Rectal smooth muscle tissue (tissue), 1 donor: ENCODE data around the gene ITPKC.
A peak's percentile ranks its signal among the peaks of the same experiment; 100 is the strongest.
"Not testable (repeated sequence)": the region's sequence is repeated elsewhere in the genome, so short reads cannot be mapped to it uniquely, and the experiment has no call there.

Experiments
- H3K27ac ChIP-seq: one replicate; pipeline ENCODE4 v1.7.0; 2013; ENCODE audit warnings: low read depth, low read length, inconsistent platforms
- H3K27me3 ChIP-seq: one replicate; pipeline ENCODE4 v1.7.0; 2013; ENCODE audit warnings: low read length; ENCODE audit not compliant: control insufficient read depth, insufficient read depth
- H3K36me3 ChIP-seq: one replicate; pipeline ENCODE4 v1.7.0; 2013; ENCODE audit warnings: low read length; ENCODE audit not compliant: control insufficient read depth, insufficient read depth
- H3K4me1 ChIP-seq: one replicate; pipeline ENCODE4 v1.7.0; 2013; ENCODE audit warnings: low read length; ENCODE audit not compliant: control insufficient read depth, insufficient read depth
- H3K4me3 ChIP-seq: one replicate; pipeline ENCODE4 v1.7.0; 2013; ENCODE audit warnings: low read length
- H3K9ac ChIP-seq: one replicate; pipeline ENCODE4 v1.7.0; 2013; ENCODE audit warnings: low read length

ITPKC gene

GRCh38 chr19:40774916-40775631 lies 58.2 kb downstream of the ITPKC start, which contains the start of gene MIA:
MIA (plus strand) TSS chr19:40775521; CDS start chr19:40775543, 22 bp downstream.
- Histone ChIP-seq H3K36me3 (no peaks in the 10 kb centered on the region), H3K4me1 (peaks cover 13% of the 10 kb centered on the region), H3K27ac (no peak within 1 kb of the TSS), H3K27me3 (no peaks in the 10 kb centered on the region), H3K9ac (no peak within 1 kb of the TSS), H3K4me3 (no peak within 1 kb of the TSS)

DNA sequence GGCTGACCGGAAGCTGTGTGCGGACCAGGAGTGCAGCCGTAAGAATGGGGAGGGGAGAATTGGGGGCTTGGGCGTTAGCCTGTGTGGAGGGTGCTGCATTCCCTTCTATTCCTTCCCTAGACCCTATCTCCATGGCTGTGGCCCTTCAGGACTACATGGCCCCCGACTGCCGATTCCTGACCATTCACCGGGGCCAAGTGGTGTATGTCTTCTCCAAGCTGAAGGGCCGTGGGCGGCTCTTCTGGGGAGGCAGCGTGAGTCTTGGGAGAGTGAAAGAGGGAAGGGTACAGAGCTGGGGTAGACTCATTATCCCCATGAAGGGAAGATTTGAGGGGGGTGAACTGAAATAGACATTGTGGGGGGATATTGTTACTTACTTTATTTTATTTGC lies 58.7 kb downstream of the ITPKC start:
- Histone ChIP-seq H3K27ac (no peak overlapping the region), H3K36me3 (no peaks in the 10 kb centered on the region), H3K4me3 (no peak overlapping the region), H3K27me3 (no peaks in the 10 kb centered on the region), H3K4me1 (peaks cover 13% of the 10 kb centered on the region), H3K9ac (no peak overlapping the region)

GRCh38 chr19:40776364-40776763 lies 59.5 kb downstream of the ITPKC start:
- no peaks in the 10 kb centered on the region for H3K27me3 ChIP-seq
- H3K4me3 ChIP-seq = no peak overlapping the region
- H3K27ac ChIP-seq = no peak overlapping the region
- H3K9ac ChIP-seq = no peak overlapping the region
- peaks cover 13% of the 10 kb centered on the region for H3K4me1 ChIP-seq
- H3K36me3 ChIP-seq = peaks cover 1% of the 10 kb centered on the region

DNA sequence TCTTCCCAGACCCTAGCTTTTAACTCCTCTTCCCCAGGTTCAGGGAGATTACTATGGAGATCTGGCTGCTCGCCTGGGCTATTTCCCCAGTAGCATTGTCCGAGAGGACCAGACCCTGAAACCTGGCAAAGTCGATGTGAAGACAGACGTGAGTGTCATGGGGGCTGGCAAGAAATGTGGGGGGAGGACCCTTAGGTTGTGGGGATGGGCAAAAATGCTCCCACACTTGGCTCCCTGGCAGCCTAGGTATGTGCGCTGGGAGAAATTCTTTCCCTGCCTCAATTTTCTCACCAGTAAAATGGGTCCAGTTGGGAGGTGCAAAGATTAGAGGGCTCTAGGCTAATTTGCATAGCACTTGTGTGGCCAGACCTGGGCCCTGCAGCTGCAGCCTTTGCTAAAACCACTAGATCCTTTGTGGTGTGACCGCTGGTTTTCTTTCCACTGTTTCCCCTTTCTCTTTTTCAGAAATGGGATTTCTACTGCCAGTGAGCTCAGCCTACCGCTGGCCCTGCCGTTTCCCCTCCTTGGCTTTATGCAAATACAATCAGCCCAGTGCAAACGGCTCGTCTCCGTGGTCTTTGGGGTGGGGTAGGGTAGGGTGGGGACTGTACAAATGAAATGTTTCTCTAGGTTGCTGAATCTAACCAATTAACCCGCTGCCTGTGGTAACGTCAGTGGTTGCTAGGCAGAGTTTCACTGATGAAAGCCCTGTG lies 60.2 kb downstream of the ITPKC start:
- peaks cover 13% of the 10 kb centered on the region for H3K4me1 ChIP-seq
- peak overlapping the region; percentile 81 for H3K4me3 ChIP-seq
- no peaks in the 10 kb centered on the region for H3K27me3 ChIP-seq
- peak overlapping the region; percentile 94 for H3K9ac ChIP-seq
- peak overlapping the region; percentile 95 for H3K27ac ChIP-seq
- H3K36me3 ChIP-seq = peaks cover 2% of the 10 kb centered on the region

GRCh38 chr19:40777645-40777936 lies 60.7 kb downstream of the ITPKC start:
- peaks cover 13% of the 10 kb centered on the region for H3K4me1 ChIP-seq

GRCh38 chr19:40777937-40778705 lies 61.2 kb downstream of the ITPKC start, which contains the start of gene RAB4B:
RAB4B (plus strand) TSS chr19:40778247; CDS start chr19:40778376, 129 bp downstream.
- Histone ChIP-seq H3K4me1 (peaks cover 13% of the 10 kb centered on the region), H3K9ac (peak within 1 kb of the TSS; percentile 94), H3K27me3 (no peaks in the 10 kb centered on the region), H3K36me3 (peaks cover 4% of the 10 kb centered on the region), H3K27ac (peak within 1 kb of the TSS; percentile 97), H3K4me3 (peak within 1 kb of the TSS; percentile 89)

More at GRCh38 chr19:40777645-40777936, 60.7 kb downstream of the ITPKC start:
- H3K36me3 ChIP-seq = peaks cover 4% of the 10 kb centered on the region
- peak overlapping the region; percentile 95 for H3K27ac ChIP-seq
- H3K9ac ChIP-seq = peak overlapping the region; percentile 94
- H3K4me3 ChIP-seq = peak overlapping the region; percentile 81
- no peaks in the 10 kb centered on the region for H3K27me3 ChIP-seq

DNA sequence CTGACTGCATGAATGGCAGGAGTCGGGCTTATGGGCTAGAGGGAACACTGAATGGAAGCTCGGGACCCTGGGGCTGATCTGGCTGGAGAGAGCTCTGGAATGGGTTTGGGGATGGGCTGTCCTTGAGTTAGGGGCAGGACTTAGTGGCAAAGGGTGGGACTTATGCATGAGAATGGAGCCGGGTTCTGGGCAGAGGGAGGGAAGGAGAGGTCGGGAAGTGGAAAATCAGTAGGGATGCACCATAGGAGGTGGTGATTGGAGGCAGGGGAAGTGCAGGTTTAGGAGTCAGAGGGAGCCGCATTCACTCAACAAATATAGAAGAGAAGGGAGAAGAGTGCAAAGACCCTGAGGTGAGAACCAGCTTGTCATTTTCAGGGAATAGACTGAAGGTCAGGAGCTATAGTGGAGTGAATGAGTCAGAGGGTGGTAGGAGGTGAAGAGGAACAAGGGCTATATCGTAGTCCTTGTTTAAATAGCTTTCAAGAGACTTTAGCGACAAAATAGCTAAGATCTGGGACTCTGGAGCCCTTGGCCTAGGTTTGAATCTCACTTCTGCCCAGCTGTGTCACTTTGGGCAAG lies 61.9 kb downstream of the ITPKC start:
- peaks cover 4% of the 10 kb centered on the region for H3K36me3 ChIP-seq
- peak overlapping the region; percentile 97 for H3K27ac ChIP-seq
- H3K4me3 ChIP-seq = peak overlapping the region; percentile 89
- H3K4me1 ChIP-seq = peaks cover 13% of the 10 kb centered on the region
- H3K27me3 ChIP-seq = no peaks in the 10 kb centered on the region
- H3K9ac ChIP-seq = peak overlapping the region; percentile 93

DNA sequence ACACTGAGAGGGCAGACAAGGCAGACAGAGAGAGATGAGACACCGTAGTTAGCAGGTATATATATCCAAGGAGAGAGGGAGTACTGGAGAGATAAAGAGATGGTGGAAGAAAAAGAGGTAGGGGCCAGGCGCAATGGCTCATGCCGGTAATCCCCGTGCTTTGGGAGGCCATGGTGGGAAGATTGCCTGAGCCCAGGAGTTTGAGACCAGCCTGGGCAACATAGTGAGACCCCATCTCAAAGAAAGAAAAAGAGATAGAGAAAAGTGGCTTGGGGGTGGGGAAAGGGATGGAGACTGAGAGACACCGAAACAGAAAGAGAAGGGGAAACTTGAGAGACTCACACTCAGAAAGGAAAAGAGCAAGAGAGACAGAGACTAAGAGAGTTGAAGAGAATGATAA lies 63.7 kb downstream of the ITPKC start:
- no peak overlapping the region for H3K9ac ChIP-seq
- H3K36me3 ChIP-seq = peaks cover 4% of the 10 kb centered on the region
- H3K27me3 ChIP-seq = no peaks in the 10 kb centered on the region
- H3K27ac ChIP-seq = no peak overlapping the region
- H3K4me3 ChIP-seq = no peak overlapping the region
- peaks cover 13% of the 10 kb centered on the region for H3K4me1 ChIP-seq

DNA sequence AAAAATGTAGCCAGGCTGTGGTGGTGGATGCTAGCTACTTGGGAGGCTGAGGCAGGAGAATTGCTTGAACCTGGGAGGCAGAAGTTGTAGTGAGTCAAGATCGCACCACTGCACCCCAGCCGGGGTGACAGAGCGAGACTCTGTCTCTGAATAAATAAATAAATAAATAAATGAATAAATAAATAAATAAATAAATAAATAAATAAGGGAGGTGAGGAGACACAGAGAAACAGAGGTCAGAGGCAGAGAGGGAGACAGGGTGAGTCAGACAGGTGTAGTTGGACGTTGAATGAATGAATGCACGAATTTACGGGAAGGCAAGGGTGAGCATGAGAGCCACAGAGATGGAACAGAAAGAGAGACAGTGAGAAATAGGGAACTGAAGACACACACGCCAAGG lies 64.2 kb downstream of the ITPKC start:
- Histone ChIP-seq H3K9ac (no peak overlapping the region), H3K4me1 (peaks cover 13% of the 10 kb centered on the region), H3K27ac (no peak overlapping the region), H3K36me3 (peaks cover 4% of the 10 kb centered on the region), H3K27me3 (no peaks in the 10 kb centered on the region), H3K4me3 (no peak overlapping the region)

DNA sequence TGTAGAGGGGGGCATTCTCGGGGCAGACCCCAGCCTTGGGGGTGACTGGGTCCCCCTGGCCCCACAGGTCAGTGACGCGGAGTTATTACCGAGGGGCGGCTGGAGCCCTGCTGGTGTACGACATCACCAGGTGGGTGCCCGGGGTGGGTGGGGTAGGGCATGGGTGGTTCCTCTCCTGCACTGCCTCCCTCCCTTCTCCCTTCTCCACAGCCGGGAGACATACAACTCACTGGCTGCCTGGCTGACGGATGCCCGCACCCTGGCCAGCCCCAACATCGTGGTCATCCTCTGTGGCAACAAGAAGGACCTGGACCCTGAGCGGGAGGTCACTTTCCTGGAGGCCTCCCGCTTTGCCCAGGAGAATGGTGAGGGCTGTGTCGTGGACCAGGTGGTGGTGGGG lies 66.8 kb downstream of the ITPKC start:
- H3K36me3 ChIP-seq = peaks cover 4% of the 10 kb centered on the region
- H3K27me3 ChIP-seq = no peaks in the 10 kb centered on the region
- no peak overlapping the region for H3K27ac ChIP-seq
- no peak overlapping the region for H3K9ac ChIP-seq
- peaks cover 6% of the 10 kb centered on the region for H3K4me1 ChIP-seq
- H3K4me3 ChIP-seq = no peak overlapping the region

- H3K9ac ChIP-seq, H3K27me3 ChIP-seq, H3K4me1 ChIP-seq, H3K27ac ChIP-seq, H3K4me3 ChIP-seq, H3K36me3 ChIP-seq: not testable (repeated sequence)
These were observed 67.2 kb downstream of the ITPKC start for GRCh38 chr19:40784146-40784545.

DNA sequence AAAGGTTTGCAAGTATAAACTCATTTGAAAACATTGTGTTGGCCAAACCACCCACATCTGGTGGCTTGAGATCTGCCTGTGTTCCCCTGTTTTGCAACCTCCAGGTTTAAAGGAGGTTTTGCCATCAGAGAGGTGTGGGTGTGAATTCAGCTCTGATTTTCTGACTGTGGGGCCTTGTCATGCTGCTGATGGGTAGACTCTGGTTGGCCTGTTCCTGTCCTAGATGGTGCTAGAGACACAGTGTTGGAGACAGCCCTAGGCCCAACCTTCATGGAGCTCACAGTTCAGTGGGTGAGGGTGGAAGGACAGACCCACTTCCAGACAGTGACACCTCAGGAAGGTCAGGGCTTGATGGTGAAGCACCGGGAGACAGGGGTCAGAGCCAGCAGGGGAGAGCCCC lies 68.6 kb downstream of the ITPKC start:
- Histone ChIP-seq H3K4me3 (no peak overlapping the region), H3K27ac (no peak overlapping the region), H3K9ac (no peak overlapping the region), H3K4me1 (no peaks in the 10 kb centered on the region), H3K36me3 (peaks cover 4% of the 10 kb centered on the region), H3K27me3 (no peaks in the 10 kb centered on the region)
